Measurements from ENCODE around the gene SORBS1.

DNA sequence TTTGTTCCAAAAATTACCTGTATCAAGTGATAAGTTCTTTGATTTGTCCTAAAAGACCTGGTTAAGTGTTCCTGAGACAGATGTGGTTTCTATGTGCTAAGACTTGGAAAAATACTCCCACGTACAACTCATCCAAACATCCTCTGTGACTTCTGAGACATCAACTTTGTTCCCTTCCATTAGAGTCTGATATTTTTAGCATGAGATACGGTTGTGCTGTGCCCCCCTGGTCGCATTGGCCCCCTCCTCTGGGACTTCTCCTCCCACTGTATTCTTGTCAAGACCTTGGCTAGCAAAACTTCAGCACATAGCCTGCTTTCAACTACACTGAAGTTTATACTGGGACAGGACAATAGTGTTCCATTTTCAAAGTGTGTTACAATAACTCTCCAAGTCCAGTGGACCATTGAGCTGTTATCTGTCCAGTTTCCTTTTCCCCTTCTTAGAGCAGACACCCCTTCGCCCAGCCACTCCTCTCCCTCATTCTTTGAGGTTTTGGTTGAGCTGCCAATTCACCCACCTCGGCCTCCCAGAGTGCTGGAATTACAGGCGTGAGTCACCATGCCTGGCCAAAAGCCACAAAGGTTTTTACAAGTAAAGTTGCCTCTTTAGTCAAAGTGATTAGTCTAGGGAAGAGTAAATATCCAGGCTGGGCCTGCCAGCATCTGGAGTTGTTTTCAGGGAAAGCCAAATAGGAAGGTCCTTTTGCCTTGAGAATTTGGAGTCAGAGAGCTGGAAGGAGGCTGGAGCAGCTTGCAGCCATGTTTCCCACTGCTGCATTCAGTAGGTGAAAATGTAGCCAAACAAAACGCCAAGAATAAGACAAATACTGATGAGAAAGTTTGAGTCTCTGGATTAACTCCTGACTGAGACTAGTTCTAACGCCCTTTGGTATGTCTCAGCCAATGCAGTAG lies 252.5 kb downstream of the SORBS1 start:
- TF ChIP-seq, protein P1, sequence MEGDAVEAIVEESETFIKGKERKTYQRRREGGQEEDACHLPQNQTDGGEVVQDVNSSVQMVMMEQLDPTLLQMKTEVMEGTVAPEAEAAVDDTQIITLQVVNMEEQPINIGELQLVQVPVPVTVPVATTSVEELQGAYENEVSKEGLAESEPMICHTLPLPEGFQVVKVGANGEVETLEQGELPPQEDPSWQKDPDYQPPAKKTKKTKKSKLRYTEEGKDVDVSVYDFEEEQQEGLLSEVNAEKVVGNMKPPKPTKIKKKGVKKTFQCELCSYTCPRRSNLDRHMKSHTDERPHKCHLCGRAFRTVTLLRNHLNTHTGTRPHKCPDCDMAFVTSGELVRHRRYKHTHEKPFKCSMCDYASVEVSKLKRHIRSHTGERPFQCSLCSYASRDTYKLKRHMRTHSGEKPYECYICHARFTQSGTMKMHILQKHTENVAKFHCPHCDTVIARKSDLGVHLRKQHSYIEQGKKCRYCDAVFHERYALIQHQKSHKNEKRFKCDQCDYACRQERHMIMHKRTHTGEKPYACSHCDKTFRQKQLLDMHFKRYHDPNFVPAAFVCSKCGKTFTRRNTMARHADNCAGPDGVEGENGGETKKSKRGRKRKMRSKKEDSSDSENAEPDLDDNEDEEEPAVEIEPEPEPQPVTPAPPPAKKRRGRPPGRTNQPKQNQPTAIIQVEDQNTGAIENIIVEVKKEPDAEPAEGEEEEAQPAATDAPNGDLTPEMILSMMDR (IDR thresholded peaks at IDR 0.05; ENCODE audit: extremely low read depth in 1 of 2, insufficient read depth in 1 of 2, low read depth in 1 of 2, low read length in 2 of 2) = no peak
- TF ChIP-seq POLR2A (IDR thresholded peaks at IDR 0.05; ENCODE audit: low read depth, low read length) = no peak
- TF ChIP-seq GATA2 (IDR thresholded peaks at IDR 0.05; ENCODE audit: insufficient read depth, insufficient read length, low read depth, low read length) = peak; percentile 69
- no peak for TF ChIP-seq EZH2 (IDR thresholded peaks at IDR 0.05; ENCODE audit: borderline replicate concordance, low read depth, low read length, severe bottlenecking)
- TF ChIP-seq, protein P2, sequence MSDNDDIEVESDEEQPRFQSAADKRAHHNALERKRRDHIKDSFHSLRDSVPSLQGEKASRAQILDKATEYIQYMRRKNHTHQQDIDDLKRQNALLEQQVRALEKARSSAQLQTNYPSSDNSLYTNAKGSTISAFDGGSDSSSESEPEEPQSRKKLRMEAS (IDR thresholded peaks at IDR 0.05; ENCODE audit: insufficient read depth, insufficient read length) = no peak
- peak; percentile 51 for TF ChIP-seq POLR2AphosphoS5 (IDR thresholded peaks at IDR 0.05; ENCODE audit: insufficient read depth, low read depth, low read length)
- TF ChIP-seq MYC (IDR thresholded peaks at IDR 0.05; ENCODE audit: low read depth, low read length) = no peak
- TF ChIP-seq FOS (IDR thresholded peaks at IDR 0.05; ENCODE audit: borderline replicate concordance, insufficient read depth, low read length) = peak; percentile 92

All from endothelial cell of umbilical vein (primary cell).